Bronchial epithelial cell (primary cell): Measurements from ENCODE around the gene MICAL3. TPM values are rescaled to one million over a fixed set of nuclear protein-coding genes. Genes with fewer than 3 reads are reported as not detected.

ENCODE experiments used
- DNase-seq: peaks from one replicate; pipeline ENCODE4 v3.0.0-alpha.2; 2010; ENCODE audit warnings: low read depth
- FAIRE-seq: peaks from 2 replicates; lab custom pipeline; 2011; peaks lifted over from hg19 to GRCh38; lab: Jason Lieb, UNC
- H3K27me3 ChIP-seq: 2 replicates; pipeline ENCODE4 v1.5.1; 2011; ENCODE audit warnings: low read length; ENCODE audit not compliant: control insufficient read depth, insufficient read depth
- H3K36me3 ChIP-seq: 2 replicates; pipeline ENCODE4 v1.5.1; 2011; ENCODE audit warnings: low read length; ENCODE audit not compliant: control insufficient read depth, insufficient read depth
- H3K4me3 ChIP-seq: 2 replicates; pipeline ENCODE4 v1.5.1; 2011; ENCODE audit warnings: mild to moderate bottlenecking, low read depth, low read length, control low read depth
- total RNA-seq: library from RNA; depleted of rRNA; stranded (reverse); fragments of >200 nt; gene quantifications from 2 replicates; pipeline ENCODE4 v1.2.1, GENCODE V29; 2014
- TF ChIP-seq, protein P1 (sequence below): IDR thresholded peaks from 2 replicates; pipeline ENCODE4 v1.5.1; 2011; ENCODE audit warnings: mild to moderate bottlenecking, moderate library complexity, low read length, control low read depth, inconsistent platforms; ENCODE audit not compliant: insufficient read depth, severe bottlenecking

The MICAL3 gene
- total RNA-seq, 1 donor from 2014 or later, result 13.4 TPM

DNA sequence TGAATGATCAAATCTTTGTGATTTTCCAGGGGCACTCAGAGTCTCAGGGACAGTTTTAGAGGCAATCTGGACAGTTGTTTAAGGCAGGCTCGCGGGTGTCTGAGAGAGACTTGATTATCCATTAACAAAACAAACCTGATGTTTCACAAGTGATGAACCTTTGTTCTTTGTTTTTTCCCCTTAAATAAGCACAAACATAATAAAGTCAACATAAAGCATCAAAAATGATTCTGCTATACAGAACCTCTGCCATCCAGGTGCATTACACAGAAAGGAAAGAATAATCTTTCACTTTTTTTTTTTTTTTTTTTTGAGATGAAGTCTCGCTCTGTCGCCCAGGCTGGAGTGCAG lies 263.2 kb downstream of the MICAL3 start:
- DNase-seq, result no peak

DNA sequence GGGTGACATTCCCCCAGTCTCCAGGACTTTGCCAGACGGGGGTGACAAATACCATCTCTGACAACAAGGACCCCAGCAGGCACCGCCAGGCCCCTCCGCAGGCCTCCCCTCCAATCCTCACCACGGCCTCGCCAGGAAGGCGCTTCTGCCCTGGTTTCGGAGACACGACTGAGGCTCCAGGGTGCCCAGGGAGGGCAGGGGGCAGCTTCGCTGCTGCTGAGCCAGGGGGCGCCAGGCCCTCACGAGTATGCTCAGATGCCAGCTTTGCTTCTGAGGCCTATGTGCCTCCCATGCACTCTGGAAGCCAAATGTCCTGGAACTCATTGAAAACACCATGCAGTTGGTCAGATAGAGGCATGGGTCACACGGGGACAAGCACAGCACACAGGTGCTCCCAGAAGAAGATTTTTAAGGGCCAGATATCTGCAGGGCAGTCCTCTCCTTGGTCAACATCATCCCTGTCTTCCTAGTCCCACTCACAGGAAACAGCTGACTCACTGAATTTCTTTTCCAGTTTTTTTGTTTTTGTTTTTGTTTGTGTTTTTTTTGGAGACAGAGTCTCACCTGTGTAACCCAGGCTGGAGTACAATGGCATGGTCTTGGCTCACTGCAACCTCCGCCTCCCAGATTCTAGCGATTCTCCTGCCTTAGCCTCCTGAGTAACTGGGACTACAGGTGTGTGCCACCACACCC lies 270.0 kb downstream of the MICAL3 start:
- no peaks in the 10 kb centered on the region for H3K27me3 ChIP-seq
- DNase-seq (no peak), FAIRE-seq (peak; percentile 32)
- no peak overlapping the region for H3K4me3 ChIP-seq
- TF ChIP-seq, protein P1, sequence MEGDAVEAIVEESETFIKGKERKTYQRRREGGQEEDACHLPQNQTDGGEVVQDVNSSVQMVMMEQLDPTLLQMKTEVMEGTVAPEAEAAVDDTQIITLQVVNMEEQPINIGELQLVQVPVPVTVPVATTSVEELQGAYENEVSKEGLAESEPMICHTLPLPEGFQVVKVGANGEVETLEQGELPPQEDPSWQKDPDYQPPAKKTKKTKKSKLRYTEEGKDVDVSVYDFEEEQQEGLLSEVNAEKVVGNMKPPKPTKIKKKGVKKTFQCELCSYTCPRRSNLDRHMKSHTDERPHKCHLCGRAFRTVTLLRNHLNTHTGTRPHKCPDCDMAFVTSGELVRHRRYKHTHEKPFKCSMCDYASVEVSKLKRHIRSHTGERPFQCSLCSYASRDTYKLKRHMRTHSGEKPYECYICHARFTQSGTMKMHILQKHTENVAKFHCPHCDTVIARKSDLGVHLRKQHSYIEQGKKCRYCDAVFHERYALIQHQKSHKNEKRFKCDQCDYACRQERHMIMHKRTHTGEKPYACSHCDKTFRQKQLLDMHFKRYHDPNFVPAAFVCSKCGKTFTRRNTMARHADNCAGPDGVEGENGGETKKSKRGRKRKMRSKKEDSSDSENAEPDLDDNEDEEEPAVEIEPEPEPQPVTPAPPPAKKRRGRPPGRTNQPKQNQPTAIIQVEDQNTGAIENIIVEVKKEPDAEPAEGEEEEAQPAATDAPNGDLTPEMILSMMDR, result peak; percentile 18
- no peaks in the 10 kb centered on the region for H3K36me3 ChIP-seq

More for the DNA sequence above, 263.2 kb downstream of the MICAL3 start:
- Histone ChIP-seq H3K36me3 (no peaks in the 10 kb centered on the region), H3K27me3 (no peaks in the 10 kb centered on the region), H3K4me3 (no peak overlapping the region)
- FAIRE-seq, result no peak
- TF ChIP-seq, protein P1, result no peak

DNA sequence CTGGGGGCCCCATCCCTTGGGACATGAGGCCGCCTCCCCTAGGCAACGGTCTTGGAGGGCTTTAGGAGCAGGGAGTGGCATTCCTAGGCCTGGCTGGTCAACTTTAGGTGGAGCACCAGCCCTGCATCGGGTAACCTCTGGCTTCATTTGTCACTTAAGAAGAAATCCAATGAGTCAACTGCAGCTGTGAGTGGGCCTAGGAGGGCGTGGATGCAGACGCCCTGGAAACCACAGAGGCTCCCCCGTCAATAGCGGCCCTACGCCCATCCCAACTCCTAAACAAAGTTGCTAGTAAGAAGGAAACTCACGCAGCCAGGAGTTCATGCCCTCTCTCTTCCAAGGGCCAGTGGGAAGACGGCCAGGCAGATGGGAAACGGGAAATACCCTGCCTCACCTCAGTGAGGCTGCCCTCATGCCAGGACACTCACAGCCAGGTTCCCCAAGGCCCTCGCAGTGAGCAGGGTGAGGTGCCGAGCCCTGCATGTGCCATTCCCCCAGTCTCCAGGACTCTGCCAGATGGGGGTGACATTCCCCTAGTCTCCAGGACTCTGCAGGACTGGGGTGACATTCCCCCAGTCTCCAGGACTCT lies 270.9 kb downstream of the MICAL3 start:
- DNase-seq (no peak), FAIRE-seq (no peak)
- TF ChIP-seq, protein P1, result no peak
- Histone ChIP-seq H3K27me3 (no peaks in the 10 kb centered on the region), H3K36me3 (no peaks in the 10 kb centered on the region), H3K4me3 (no peak overlapping the region)

DNA sequence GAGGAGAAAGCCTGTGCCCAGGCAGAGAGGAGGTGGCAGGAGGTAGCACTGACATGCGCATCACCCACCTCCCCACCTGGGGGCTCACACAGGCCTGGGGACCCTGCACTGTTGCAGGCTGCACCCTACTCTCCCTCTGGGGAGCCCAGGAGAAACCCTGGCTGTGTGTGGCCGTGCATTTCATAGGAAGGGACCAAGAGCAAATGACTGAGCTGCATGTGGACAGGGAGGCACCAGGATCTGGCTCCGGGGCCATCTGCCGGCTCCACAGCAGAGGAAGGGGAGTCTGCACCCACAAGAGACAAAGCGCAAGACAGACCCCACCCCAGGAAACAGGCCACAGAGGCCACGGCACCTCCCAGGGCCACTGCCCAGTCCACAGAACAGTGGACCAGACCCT lies 272.8 kb downstream of the MICAL3 start:
- no peak overlapping the region for H3K4me3 ChIP-seq
- no peak for FAIRE-seq
- H3K27me3 ChIP-seq, result no peaks in the 10 kb centered on the region
- TF ChIP-seq, protein P1, result no peak
- no peak for DNase-seq
- H3K36me3 ChIP-seq, result no peaks in the 10 kb centered on the region

DNA sequence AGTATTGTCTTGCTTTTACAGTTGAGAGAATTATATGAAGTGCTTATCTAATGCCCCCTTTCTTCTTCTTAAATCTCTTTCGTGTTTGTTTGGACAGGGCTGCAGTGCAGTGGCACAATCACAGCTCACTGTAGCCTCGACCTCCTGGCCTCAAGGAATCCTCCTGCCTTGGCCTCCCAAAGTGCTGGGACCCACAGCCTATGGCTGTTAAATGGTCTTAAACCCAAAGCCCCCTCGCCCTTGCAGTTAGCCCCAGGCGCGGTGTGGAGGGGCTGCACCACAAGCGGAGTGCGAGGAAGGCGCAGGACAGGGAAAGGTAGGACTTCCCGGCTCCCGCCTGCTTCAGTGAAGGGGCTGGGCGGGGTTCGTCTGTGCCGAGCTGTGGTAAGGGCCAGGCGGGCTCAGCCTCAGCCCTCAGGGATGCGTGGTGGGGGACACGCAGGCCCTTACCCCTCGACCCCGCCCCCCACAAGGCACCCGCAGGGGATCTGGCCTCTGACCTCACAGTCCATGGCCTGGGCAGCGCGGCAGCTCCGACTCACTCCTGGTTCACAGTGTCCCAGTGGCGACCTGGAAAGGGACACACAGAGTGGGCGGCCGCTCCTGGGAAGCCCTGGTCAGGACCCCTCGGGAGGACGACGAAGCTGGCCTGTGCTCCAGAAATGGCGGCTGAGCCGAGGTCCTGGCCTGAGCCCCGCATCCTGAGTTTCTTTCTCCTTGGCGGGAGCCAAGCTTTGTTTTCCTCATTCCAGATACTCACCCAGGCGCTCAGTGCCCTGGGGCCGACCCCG lies 274.6 kb downstream of the MICAL3 start:
- Histone ChIP-seq H3K27me3 (no peaks in the 10 kb centered on the region), H3K4me3 (no peak overlapping the region), H3K36me3 (no peaks in the 10 kb centered on the region)
- TF ChIP-seq, protein P1, result no peak
- DNase-seq, result no peak
- no peak for FAIRE-seq
